Loucy (cell line): ENCODE data around the gene NTN1.

Experiments used
- H2AFZ ChIP-seq: fragments of 200-600 bp; sonication (generic); 2 replicates; pipeline ENCODE4 v1.6.0; 2016; ENCODE audit warnings: antibody characterized with exemption, mild to moderate bottlenecking, low read length, moderate library complexity
- H3F3A ChIP-seq: fragments of 200-600 bp; 2 replicates; pipeline ENCODE4 v1.6.0; 2016; ENCODE audit warnings: antibody characterized with exemption, low read depth, mild to moderate bottlenecking
- H3K27me3 ChIP-seq: fragments of 200-600 bp; sonication (generic); 2 replicates; pipeline ENCODE4 v1.6.1; 2014; ENCODE audit warnings: low read length, mild to moderate bottlenecking; ENCODE audit not compliant: insufficient read depth, poor library complexity, severe bottlenecking
- H3K36me3 ChIP-seq: fragments of 200-600 bp; sonication (generic); 2 replicates; pipeline ENCODE4 v1.6.1; 2016; ENCODE audit warnings: low read length; ENCODE audit not compliant: insufficient read depth
- H3K4me1 ChIP-seq: fragments of 200-600 bp; sonication (generic); 2 replicates; pipeline ENCODE4 v1.5.1; 2014; ENCODE audit warnings: low read length, mild to moderate bottlenecking; ENCODE audit not compliant: insufficient read depth, poor library complexity, severe bottlenecking
- H3K4me2 ChIP-seq: fragments of 200-600 bp; sonication (generic); 2 replicates; pipeline ENCODE4 v1.6.0; 2014; ENCODE audit warnings: antibody characterized with exemption, low read length, low read depth, mild to moderate bottlenecking; ENCODE audit not compliant: poor library complexity, severe bottlenecking
- H3K4me3 ChIP-seq: fragments of 200-600 bp; sonication (generic); 2 replicates; pipeline ENCODE4 v1.5.1; 2014; ENCODE audit warnings: low read length, mild to moderate bottlenecking, mixed read lengths; ENCODE audit not compliant: poor library complexity, severe bottlenecking
- H3K79me2 ChIP-seq: fragments of 200-600 bp; sonication (generic); 2 replicates; pipeline ENCODE4 v1.6.1; 2014; ENCODE audit warnings: low read length; ENCODE audit not compliant: insufficient read depth
- H3K9ac ChIP-seq: fragments of 200-600 bp; sonication (generic); 2 replicates; pipeline ENCODE4 v1.6.0; 2014; ENCODE audit warnings: mild to moderate bottlenecking, low read depth, low read length, moderate library complexity; ENCODE audit not compliant: poor library complexity, severe bottlenecking
- H3K9me2 ChIP-seq: fragments of 200-600 bp; sonication (generic); replicated peaks from 2 replicates; pipeline ENCODE4 v1.6.1; 2016; ENCODE audit warnings: low read depth, low read length, mixed read lengths
- H3K9me3 ChIP-seq: fragments of 200-600 bp; sonication (generic); 2 replicates; pipeline ENCODE4 v1.6.1; 2014; ENCODE audit warnings: mild to moderate bottlenecking, antibody characterized with exemption, low read length, low read depth; ENCODE audit not compliant: insufficient read depth
- H4K20me1 ChIP-seq: fragments of 200-600 bp; sonication (generic); 2 replicates; pipeline ENCODE4 v1.6.0; 2014; ENCODE audit warnings: antibody characterized with exemption, low read length, mild to moderate bottlenecking; ENCODE audit not compliant: insufficient read depth, poor library complexity, severe bottlenecking
- CTCF ChIP-seq: fragments of 200-600 bp; sonication (generic); conservative IDR thresholded peaks from 2 replicates; pipeline ENCODE4 v1.5.1; 2014; ENCODE audit warnings: mild to moderate bottlenecking, antibody characterized with exemption, low read length
- EZH2phosphoT487 ChIP-seq: fragments of 200-600 bp; IDR thresholded peaks from 2 replicates; pipeline ENCODE4 v1.6.1; 2018; ENCODE audit warnings: antibody characterized with exemption, mild to moderate bottlenecking, moderate library complexity, borderline replicate concordance

NTN1 gene

GRCh38 chr17:9225305-9226101 is 204.2 kb downstream of the NTN1 start:
- Histone ChIP-seq H3K79me2 (no peaks in the 10 kb centered on the region), H3K4me2 (no peak overlapping the region), H3K4me1 (no peaks in the 10 kb centered on the region), H4K20me1 (no peaks in the 10 kb centered on the region), H3F3A (no peaks in the 10 kb centered on the region), H3K4me3 (no peak overlapping the region), H3K9me2 (no peaks in the 10 kb centered on the region), H3K9me3 (no peaks in the 10 kb centered on the region), H2AFZ (no peak overlapping the region), H3K36me3 (no peaks in the 10 kb centered on the region), H3K9ac (no peak overlapping the region), H3K27me3 (no peaks in the 10 kb centered on the region)
- TF ChIP-seq EZH2phosphoT487 (no peak), CTCF (no peak)

- TF ChIP-seq EZH2phosphoT487 = no peak
These were observed 205.0 kb downstream of the NTN1 start for GRCh38 chr17:9226130-9226793.

GRCh38 chr17:9226794-9227135 is 205.5 kb downstream of the NTN1 start:
- Histone ChIP-seq H3K4me2 (no peak overlapping the region), H3K27me3 (no peaks in the 10 kb centered on the region), H3K79me2 (no peaks in the 10 kb centered on the region), H2AFZ (no peak overlapping the region), H3K9me3 (no peaks in the 10 kb centered on the region), H3K9me2 (no peaks in the 10 kb centered on the region), H3K4me1 (no peaks in the 10 kb centered on the region), H3F3A (no peaks in the 10 kb centered on the region), H3K9ac (no peak overlapping the region), H4K20me1 (no peaks in the 10 kb centered on the region), H3K4me3 (no peak overlapping the region), H3K36me3 (no peaks in the 10 kb centered on the region)
- no peak for TF ChIP-seq EZH2phosphoT487
- no peak for TF ChIP-seq CTCF

More at GRCh38 chr17:9226130-9226793, 205.0 kb downstream of the NTN1 start:
- H2AFZ ChIP-seq = no peak overlapping the region
- H3K4me1 ChIP-seq = no peaks in the 10 kb centered on the region
- no peaks in the 10 kb centered on the region for H3K9me3 ChIP-seq
- H3K4me2 ChIP-seq = no peak overlapping the region
- no peak overlapping the region for H3K4me3 ChIP-seq
- H3K9me2 ChIP-seq = no peaks in the 10 kb centered on the region
- H3K27me3 ChIP-seq = no peaks in the 10 kb centered on the region
- H3F3A ChIP-seq = no peaks in the 10 kb centered on the region
- H4K20me1 ChIP-seq = no peaks in the 10 kb centered on the region
- no peaks in the 10 kb centered on the region for H3K36me3 ChIP-seq
- H3K9ac ChIP-seq = no peak overlapping the region
- no peaks in the 10 kb centered on the region for H3K79me2 ChIP-seq
